BLaER1 (cell line): ENCODE results near the gene RNASE7.
"Not testable (repeated sequence)": the region's sequence is repeated elsewhere in the genome, so short reads cannot be mapped to it uniquely, and the experiment has no call there.

ENCODE experiments used
- H3K27ac ChIP-seq: shearing (Covaris generic); formaldehyde crosslinking; 2 replicates; pipeline ENCODE4 v1.8.1; 2022
- H3K27me3 ChIP-seq: shearing (Covaris generic); formaldehyde crosslinking; 2 replicates; pipeline ENCODE4 v1.8.1; 2022
- H3K36me3 ChIP-seq: shearing (Covaris generic); formaldehyde crosslinking; 2 replicates; pipeline ENCODE4 v1.8.1; 2022
- H3K4me1 ChIP-seq: shearing (Covaris generic); formaldehyde crosslinking; 2 replicates; pipeline ENCODE4 v1.8.1; 2022
- H3K4me2 ChIP-seq: shearing (Covaris generic); formaldehyde crosslinking; 2 replicates; pipeline ENCODE4 v1.8.1; 2022
- H3K4me3 ChIP-seq: shearing (Covaris generic); formaldehyde crosslinking; 2 replicates; pipeline ENCODE4 v1.8.1; 2022
- H3K9ac ChIP-seq: shearing (Covaris generic); formaldehyde crosslinking; 2 replicates; pipeline ENCODE4 v1.8.1; 2022
- H3K9me3 ChIP-seq: shearing (Covaris generic); formaldehyde crosslinking; 2 replicates; pipeline ENCODE4 v1.8.1; 2022
- H4K20me1 ChIP-seq: shearing (Covaris generic); formaldehyde crosslinking; 2 replicates; pipeline ENCODE4 v1.8.1; 2022
- Cebpa-rat ChIP-seq: shearing (Covaris generic); IDR thresholded peaks from 2 replicates; pipeline ENCODE4 v1.8.1; 2022

RNASE7 gene

GRCh38 chr14:21032326-21033132 lies 9.6 kb upstream of the RNASE7 start:
- Histone ChIP-seq H3K36me3 (no peaks in the 10 kb centered on the region), H4K20me1 (no peaks in the 10 kb centered on the region), H3K4me3 (no peak overlapping the region), H3K9me3 (no peaks in the 10 kb centered on the region), H3K4me2 (no peak overlapping the region), H3K9ac (no peak overlapping the region), H3K4me1 (no peaks in the 10 kb centered on the region), H3K27ac (no peak overlapping the region), H3K27me3 (no peaks in the 10 kb centered on the region)
- TF ChIP-seq Cebpa-rat = no peak

GRCh38 chr14:21033133-21033698 lies 8.9 kb upstream of the RNASE7 start:
- no peak overlapping the region for H3K4me3 ChIP-seq
- H4K20me1 ChIP-seq = no peaks in the 10 kb centered on the region
- H3K36me3 ChIP-seq = no peaks in the 10 kb centered on the region
- no peaks in the 10 kb centered on the region for H3K4me1 ChIP-seq
- no peaks in the 10 kb centered on the region for H3K9me3 ChIP-seq
- no peak overlapping the region for H3K4me2 ChIP-seq
- no peaks in the 10 kb centered on the region for H3K27me3 ChIP-seq
- no peak for TF ChIP-seq Cebpa-rat
- H3K27ac ChIP-seq = no peak overlapping the region
- no peak overlapping the region for H3K9ac ChIP-seq

- H3K9ac ChIP-seq = no peak within 1 kb of the TSS
- no peaks in the 10 kb centered on the region for H4K20me1 ChIP-seq
- H3K4me3 ChIP-seq = no peak within 1 kb of the TSS
- no peak for TF ChIP-seq Cebpa-rat
- H3K27ac ChIP-seq = no peak within 1 kb of the TSS
- no peaks in the 10 kb centered on the region for H3K9me3 ChIP-seq
- no peaks in the 10 kb centered on the region for H3K4me1 ChIP-seq
- no peaks in the 10 kb centered on the region for H3K36me3 ChIP-seq
- H3K27me3 ChIP-seq = no peaks in the 10 kb centered on the region
- no peak within 1 kb of the TSS for H3K4me2 ChIP-seq
These were observed 7.5 kb upstream of the RNASE7 start, which contains the start of gene RNASE13 for GRCh38 chr14:21034707-21035106. Gene RNASE13 (minus strand): TSS chr14:21034807. CDS start chr14:21034288, 519 bp downstream.

- Histone ChIP-seq H3K36me3 (no peaks in the 10 kb centered on the region), H3K9ac (no peak overlapping the region), H3K27ac (no peak overlapping the region), H3K27me3 (no peaks in the 10 kb centered on the region), H3K4me3 (no peak overlapping the region), H3K4me1 (no peaks in the 10 kb centered on the region), H4K20me1 (no peaks in the 10 kb centered on the region), H3K9me3 (no peaks in the 10 kb centered on the region), H3K4me2 (no peak overlapping the region)
- TF ChIP-seq Cebpa-rat = no peak
These were observed 5.4 kb upstream of the RNASE7 start for GRCh38 chr14:21036751-21037150.

- no peaks in the 10 kb centered on the region for H3K4me1 ChIP-seq
- H3K36me3 ChIP-seq = no peaks in the 10 kb centered on the region
- H3K27ac ChIP-seq = no peak overlapping the region
- no peak overlapping the region for H3K4me2 ChIP-seq
- H4K20me1 ChIP-seq = no peaks in the 10 kb centered on the region
- no peak for TF ChIP-seq Cebpa-rat
- H3K9me3 ChIP-seq = no peaks in the 10 kb centered on the region
- no peak overlapping the region for H3K9ac ChIP-seq
- H3K27me3 ChIP-seq = no peaks in the 10 kb centered on the region
- no peak overlapping the region for H3K4me3 ChIP-seq
These were observed 5.0 kb upstream of the RNASE7 start for GRCh38 chr14:21037156-21037555.

GRCh38 chr14:21038441-21039422 lies 3.4 kb upstream of the RNASE7 start:
- Histone ChIP-seq H3K9ac (no peak overlapping the region), H3K4me1 (no peaks in the 10 kb centered on the region), H3K27ac (no peak overlapping the region), H3K4me2 (no peak overlapping the region), H3K9me3 (no peaks in the 10 kb centered on the region), H3K27me3 (no peaks in the 10 kb centered on the region), H3K4me3 (no peak overlapping the region), H4K20me1 (no peaks in the 10 kb centered on the region), H3K36me3 (no peaks in the 10 kb centered on the region)
- no peak for TF ChIP-seq Cebpa-rat

- Histone ChIP-seq H3K4me3 (no peak overlapping the region), H3K36me3 (no peaks in the 10 kb centered on the region), H3K27ac (no peak overlapping the region), H3K27me3 (no peaks in the 10 kb centered on the region), H3K9ac (no peak overlapping the region), H3K9me3 (no peaks in the 10 kb centered on the region), H3K4me2 (no peak overlapping the region), H3K4me1 (peaks cover 9% of the 10 kb centered on the region), H4K20me1 (no peaks in the 10 kb centered on the region)
- no peak for TF ChIP-seq Cebpa-rat
These were observed 2.4 kb upstream of the RNASE7 start for GRCh38 chr14:21039585-21040369.

GRCh38 chr14:21040370-21040925 lies 1.7 kb upstream of the RNASE7 start:
- Histone ChIP-seq H3K27me3 (no peaks in the 10 kb centered on the region), H4K20me1 (no peaks in the 10 kb centered on the region), H3K36me3 (no peaks in the 10 kb centered on the region), H3K4me3 (no peak overlapping the region), H3K9ac (no peak overlapping the region), H3K27ac (no peak overlapping the region), H3K4me2 (no peak overlapping the region), H3K9me3 (no peaks in the 10 kb centered on the region), H3K4me1 (peaks cover 12% of the 10 kb centered on the region)
- TF ChIP-seq Cebpa-rat = no peak

- not testable (repeated sequence) for H3K36me3 ChIP-seq, H4K20me1 ChIP-seq, H3K27ac ChIP-seq, H3K4me2 ChIP-seq, H3K9me3 ChIP-seq, H3K9ac ChIP-seq, H3K4me3 ChIP-seq, H3K27me3 ChIP-seq
- H3K4me1 ChIP-seq = peaks cover 12% of the 10 kb centered on the region
These were observed 1.2 kb upstream of the RNASE7 start for GRCh38 chr14:21040941-21041340.
